Colonic mucosa (tissue), 4 donors: Measurements from ENCODE around the gene PATJ. TPM values are rescaled to one million over a fixed set of nuclear protein-coding genes. Genes with fewer than 3 reads are reported as not detected.
A peak's percentile ranks its signal among the peaks of the same experiment; 100 is the strongest.

Source experiments
- DNase-seq: peaks from one replicate; pipeline ENCODE4 v3.0.0-alpha.2; 2020
- H3K27ac ChIP-seq: fragments of 200-600 bp; one replicate; pipeline ENCODE4 v1.8.0; 2021
- H3K27me3 ChIP-seq: fragments of 200-600 bp; one replicate; pipeline ENCODE4 v1.8.0; 2021
- H3K36me3 ChIP-seq: fragments of 200-600 bp; one replicate; pipeline ENCODE4 v1.8.0; 2021
- H3K4me1 ChIP-seq: fragments of 200-600 bp; one replicate; pipeline ENCODE4 v1.8.0; 2021; ENCODE audit warnings: mild to moderate bottlenecking
- H3K4me3 ChIP-seq: fragments of 200-600 bp; one replicate; pipeline ENCODE4 v1.8.0; 2021
- H3K9ac ChIP-seq, 2 donors: one replicate each; pipeline ENCODE4 v1.7.0; 2013; ENCODE audit warnings: control low read depth in 2 of 2, low read depth in 2 of 2, low read length in 2 of 2
- H3K9me3 ChIP-seq: fragments of 200-600 bp; one replicate; pipeline ENCODE4 v1.8.0; 2021
- intact Hi-C: fragments of 100-400 bp; cut with DNase I; formaldehyde crosslinking; loops from one replicate; pipeline ENCODE4 v1.14.1; 2022
- total RNA-seq, 2 donors: library from RNA; stranded (reverse); fragmentation: NEBNext Ultra II Directional in 1 of 2; extraction: Animal tissue kit (Norgen Biotek cat#: 25700) in 1 of 2; gene quantifications; one replicate each; pipeline ENCODE4 v1.2.1, GENCODE V29; 2021
- TF ChIP-seq, protein P1 (sequence below): fragments of 200-600 bp; IDR thresholded peaks from one replicate; pipeline ENCODE4 v1.8.0; 2022; ENCODE audit warnings: antibody characterized with exemption, mild to moderate bottlenecking
- donor health status: healthy.
- donor health status: DM: no; HTN: no; CAD: no.
- donor health status: DM: no; HTN: no; CAD: no.

Gene PATJ
- total RNA-seq, 2 donors from 2014 or later = 65.6 to 69.0 TPM

DNA sequence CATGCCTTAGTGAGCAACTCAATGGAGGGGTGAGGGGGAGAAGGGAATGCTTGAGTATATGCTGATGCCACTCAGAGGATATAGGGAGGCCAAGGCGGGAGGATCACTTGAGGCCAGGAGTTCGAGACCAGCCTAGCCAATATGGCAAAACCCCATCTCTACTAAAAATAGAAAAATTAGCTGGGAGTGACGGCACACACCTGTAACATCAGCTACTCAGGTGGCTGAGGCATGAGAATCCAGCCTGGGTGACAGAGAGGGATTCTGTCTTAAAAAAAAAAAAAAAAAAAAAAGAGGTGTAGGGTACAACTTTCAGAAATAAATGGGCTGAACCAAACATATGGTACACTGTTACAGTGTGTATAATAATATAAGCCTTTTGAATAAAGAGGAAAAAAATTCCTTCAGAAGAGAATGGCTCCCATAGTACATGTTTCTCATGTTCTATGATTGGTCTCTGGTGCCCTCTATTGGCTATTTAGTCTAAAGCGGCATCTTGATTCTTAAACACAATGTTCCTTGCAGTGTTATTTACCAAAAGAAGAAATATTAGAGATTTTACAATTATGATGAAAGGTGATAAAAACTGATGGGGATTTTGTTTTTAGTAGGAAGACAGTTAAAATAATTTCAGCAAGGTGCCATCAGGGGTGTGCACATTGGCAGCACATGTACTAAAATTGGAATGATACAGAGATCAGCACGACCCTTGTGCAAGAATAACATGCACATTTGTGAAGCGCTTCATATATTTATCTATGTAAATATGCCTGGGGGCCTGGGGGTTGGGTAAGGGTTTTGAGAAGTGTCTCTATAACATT lies 109.8 kb downstream of the PATJ start:
- no peak for DNase-seq
- intact Hi-C loops = loop anchor here (10.0 kb wide), 1 partner anchor 877 kb away; no protein-coding TSS in a partner anchor
- Histone ChIP-seq H3K36me3 (no peaks in the 10 kb centered on the region), H3K9ac (no peak overlapping the region), H3K9me3 (no peaks in the 10 kb centered on the region), H3K4me1 (no peaks in the 10 kb centered on the region), H3K4me3 (no peak overlapping the region), H3K27ac (no peak overlapping the region), H3K27me3 (no peaks in the 10 kb centered on the region)
- TF ChIP-seq, protein P1, sequence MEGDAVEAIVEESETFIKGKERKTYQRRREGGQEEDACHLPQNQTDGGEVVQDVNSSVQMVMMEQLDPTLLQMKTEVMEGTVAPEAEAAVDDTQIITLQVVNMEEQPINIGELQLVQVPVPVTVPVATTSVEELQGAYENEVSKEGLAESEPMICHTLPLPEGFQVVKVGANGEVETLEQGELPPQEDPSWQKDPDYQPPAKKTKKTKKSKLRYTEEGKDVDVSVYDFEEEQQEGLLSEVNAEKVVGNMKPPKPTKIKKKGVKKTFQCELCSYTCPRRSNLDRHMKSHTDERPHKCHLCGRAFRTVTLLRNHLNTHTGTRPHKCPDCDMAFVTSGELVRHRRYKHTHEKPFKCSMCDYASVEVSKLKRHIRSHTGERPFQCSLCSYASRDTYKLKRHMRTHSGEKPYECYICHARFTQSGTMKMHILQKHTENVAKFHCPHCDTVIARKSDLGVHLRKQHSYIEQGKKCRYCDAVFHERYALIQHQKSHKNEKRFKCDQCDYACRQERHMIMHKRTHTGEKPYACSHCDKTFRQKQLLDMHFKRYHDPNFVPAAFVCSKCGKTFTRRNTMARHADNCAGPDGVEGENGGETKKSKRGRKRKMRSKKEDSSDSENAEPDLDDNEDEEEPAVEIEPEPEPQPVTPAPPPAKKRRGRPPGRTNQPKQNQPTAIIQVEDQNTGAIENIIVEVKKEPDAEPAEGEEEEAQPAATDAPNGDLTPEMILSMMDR = peak; percentile 53

GRCh38 chr1:61852670-61853015 lies 110.4 kb downstream of the PATJ start:
- Histone ChIP-seq H3K4me3 (no peak overlapping the region), H3K9me3 (no peaks in the 10 kb centered on the region), H3K27me3 (no peaks in the 10 kb centered on the region), H3K9ac (no peak overlapping the region), H3K4me1 (no peaks in the 10 kb centered on the region), H3K27ac (no peak overlapping the region), H3K36me3 (no peaks in the 10 kb centered on the region)
- DNase-seq = no peak
- intact Hi-C loops = loop anchor here (10.0 kb wide), 1 partner anchor 878 kb away; no protein-coding TSS in a partner anchor
- TF ChIP-seq, protein P1 = no peak

DNA sequence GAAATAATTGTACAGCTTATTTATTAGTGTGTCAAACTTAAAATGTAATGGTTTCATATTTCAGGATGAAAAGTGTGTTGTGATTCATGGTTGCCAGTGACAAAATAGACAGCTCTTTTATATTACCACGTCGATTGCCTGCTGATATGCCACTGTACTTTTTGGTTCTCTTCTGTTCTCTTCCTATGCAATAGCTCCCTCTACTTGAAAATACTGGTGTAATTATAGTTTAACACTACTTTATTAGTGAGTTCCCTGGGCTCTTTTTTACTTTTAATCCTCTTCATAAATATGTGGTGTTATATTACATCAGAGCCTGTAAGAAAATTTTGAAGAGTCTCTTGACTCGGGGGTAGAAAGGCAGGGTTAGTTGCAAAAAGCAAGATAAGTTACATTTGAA lies 111.3 kb downstream of the PATJ start:
- intact Hi-C loops = loop anchor here (10.0 kb wide), 1 partner anchor 879 kb away; no protein-coding TSS in a partner anchor
- no peaks in the 10 kb centered on the region for H3K4me1 ChIP-seq
- no peak overlapping the region for H3K27ac ChIP-seq
- no peak for DNase-seq
- no peaks in the 10 kb centered on the region for H3K36me3 ChIP-seq
- H3K9me3 ChIP-seq = no peaks in the 10 kb centered on the region
- no peak overlapping the region for H3K9ac ChIP-seq
- no peaks in the 10 kb centered on the region for H3K27me3 ChIP-seq
- no peak overlapping the region for H3K4me3 ChIP-seq
- TF ChIP-seq, protein P1 = no peak

DNA sequence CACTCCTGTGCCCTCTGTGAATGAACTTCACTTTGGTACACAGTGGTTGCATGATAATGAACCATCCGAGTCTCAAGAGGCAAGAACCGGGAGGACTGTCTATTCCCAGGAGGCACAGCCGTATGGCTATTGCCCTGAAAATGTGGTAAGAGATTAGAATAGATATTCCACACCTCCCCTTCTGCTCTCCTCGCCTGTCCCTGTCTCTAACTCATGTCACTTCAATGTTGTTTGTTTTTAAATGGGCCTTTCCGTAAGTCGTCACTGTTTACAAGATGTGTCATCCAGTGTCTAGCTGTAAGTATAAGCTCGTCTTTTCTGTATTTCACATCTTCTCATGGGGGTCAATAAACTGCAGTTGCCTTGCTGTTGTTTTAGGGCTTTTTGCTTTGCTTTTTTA lies 122.2 kb downstream of the PATJ start:
- DNase-seq = no peak
- H3K9ac ChIP-seq = no peak overlapping the region
- no peak overlapping the region for H3K27ac ChIP-seq
- H3K9me3 ChIP-seq = no peaks in the 10 kb centered on the region
- H3K4me1 ChIP-seq = no peaks in the 10 kb centered on the region
- H3K27me3 ChIP-seq = no peaks in the 10 kb centered on the region
- intact Hi-C loops = no loop called here
- peaks cover 6% of the 10 kb centered on the region for H3K36me3 ChIP-seq
- TF ChIP-seq, protein P1 = no peak
- H3K4me3 ChIP-seq = no peak overlapping the region

DNA sequence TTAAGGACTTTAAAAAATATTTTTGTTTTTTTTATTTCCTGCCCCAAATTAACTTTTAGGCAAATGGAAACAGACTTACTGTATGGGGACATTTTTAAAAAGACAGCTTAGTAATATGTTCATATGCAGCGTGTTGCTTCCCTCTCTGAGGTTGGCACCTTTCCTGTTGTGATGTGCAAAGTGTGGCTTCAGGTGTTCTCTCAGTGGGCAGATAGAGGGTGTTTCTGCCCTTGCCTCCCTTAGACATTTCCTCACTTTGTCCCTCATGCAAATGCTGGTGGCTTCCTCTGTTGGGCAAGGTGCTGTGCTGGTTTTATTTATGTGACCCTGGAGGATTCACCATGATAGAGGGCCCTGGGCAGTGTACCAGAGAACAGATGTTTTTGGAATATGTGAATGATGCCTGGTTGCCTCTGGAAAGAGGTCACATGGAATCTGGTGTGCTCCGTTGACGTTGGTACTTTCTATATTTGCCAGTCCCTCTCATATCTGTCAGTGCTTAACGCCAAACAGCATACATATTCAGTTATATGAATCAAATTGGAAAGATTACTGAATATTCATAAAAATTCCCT lies 123.5 kb downstream of the PATJ start:
- intact Hi-C loops = no loop called here
- Histone ChIP-seq H3K27ac (no peak overlapping the region), H3K36me3 (peaks cover 6% of the 10 kb centered on the region), H3K9me3 (no peaks in the 10 kb centered on the region), H3K4me3 (no peak overlapping the region), H3K9ac (no peak overlapping the region), H3K27me3 (no peaks in the 10 kb centered on the region), H3K4me1 (no peaks in the 10 kb centered on the region)
- TF ChIP-seq, protein P1 = no peak
- no peak for DNase-seq
